ENCODE data around the gene C13orf46.

Gene C13orf46

DNA sequence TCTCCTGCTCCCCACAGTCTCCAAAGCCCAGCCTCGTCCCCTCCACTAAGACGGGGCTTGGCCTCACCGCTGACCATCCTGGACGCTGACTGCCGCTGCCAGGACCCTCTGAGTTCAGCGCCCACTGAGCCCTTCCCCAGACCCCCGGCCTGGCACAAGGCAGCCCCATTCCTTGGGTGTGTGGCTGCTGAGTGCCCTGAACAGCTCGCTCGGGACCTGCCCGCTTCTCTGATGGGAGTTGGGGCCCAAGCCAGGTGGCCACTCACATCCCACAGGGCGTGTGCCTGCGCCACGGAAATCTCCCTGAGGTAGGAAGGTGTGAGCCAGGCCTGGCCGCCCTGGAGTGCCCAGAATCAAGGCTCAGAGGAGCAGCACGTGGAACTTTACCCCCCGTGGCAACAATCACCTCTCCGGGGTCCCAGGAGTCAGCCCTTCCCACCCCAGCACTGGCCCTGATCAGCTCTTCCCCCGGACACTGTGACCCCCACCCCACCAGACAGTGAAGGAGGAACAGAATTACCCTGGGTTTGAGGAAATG, 20.8 kb downstream of the C13orf46 start:
- no peak for DNase-seq

DNA sequence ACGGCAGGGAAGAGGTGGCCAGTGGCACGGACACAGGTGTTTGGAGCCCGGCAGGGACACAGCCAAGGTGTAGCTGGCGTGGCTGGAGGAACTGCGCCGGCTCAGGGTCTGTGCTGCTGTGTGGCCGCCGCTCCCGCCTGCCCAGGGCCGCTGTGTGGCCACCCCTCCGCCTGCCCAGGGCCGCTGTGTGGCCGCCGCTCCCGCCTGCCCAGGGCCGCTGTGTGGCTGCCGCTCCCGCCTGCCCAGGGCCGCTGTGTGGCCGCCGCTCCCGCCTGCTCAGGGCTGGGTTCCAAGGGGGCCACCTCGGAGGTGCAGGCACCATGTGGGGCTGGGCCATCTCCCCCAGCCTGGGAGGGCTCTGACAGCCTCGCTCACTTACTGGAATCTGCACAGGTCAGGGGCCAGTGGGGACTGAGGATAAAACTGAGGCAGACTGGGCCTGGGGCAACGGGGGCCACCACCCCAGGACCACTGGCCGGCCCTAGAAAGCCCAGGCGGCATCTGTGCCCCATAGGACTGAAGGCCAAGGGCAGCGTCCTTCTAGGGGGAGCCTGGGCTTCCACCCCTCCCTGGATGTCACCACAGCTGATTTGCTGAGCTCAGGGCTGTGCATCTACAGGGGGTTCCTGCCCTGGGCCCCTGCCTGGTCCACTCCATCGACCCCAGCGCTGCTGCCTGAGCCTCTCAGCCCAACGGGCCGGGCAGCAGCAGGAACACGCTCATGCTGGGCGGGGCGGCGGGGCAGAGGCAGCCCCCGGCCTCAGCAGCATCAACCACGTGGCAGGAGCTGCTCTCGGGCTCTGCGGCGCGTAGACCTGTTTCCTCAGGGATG, 21.5 kb downstream of the C13orf46 start:
- no peak for DNase-seq

DNA sequence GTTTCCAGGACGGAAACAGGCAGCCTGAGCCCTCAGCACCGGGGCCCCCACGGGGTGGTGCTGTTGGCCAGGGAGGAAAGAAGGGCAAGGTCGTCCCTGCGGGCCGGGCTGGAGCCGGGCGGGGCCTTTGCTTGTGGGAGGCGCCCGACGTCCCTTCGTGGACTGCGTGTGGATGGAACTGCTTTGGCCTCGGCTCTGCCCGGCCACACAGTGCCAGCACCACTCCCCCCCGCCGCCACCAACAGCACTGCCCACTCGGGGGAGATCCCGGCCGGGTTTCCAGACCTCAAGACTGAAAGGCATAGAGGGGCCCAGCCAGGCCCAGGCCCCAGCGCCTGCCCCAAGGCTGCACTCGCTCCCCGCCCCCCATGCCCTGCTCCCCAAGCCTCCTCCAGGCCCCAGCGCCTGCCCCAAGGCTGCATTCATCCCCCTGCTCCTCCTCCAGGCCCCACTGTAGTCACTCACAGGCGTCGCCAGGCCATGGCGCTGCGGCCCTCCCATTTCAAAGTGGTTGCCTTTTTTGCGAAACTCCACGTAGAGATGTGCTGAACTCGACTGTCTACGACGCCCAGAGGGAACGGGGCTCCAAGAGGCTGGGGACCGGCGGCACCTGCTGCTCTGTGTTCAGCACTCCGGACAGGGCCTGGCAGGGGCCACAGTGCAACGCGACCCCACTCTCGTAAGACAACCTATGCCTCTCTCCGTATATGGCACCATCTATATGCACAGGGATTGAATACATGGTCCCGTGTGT, 22.5 kb downstream of the C13orf46 start:
- no peak for DNase-seq

DNA sequence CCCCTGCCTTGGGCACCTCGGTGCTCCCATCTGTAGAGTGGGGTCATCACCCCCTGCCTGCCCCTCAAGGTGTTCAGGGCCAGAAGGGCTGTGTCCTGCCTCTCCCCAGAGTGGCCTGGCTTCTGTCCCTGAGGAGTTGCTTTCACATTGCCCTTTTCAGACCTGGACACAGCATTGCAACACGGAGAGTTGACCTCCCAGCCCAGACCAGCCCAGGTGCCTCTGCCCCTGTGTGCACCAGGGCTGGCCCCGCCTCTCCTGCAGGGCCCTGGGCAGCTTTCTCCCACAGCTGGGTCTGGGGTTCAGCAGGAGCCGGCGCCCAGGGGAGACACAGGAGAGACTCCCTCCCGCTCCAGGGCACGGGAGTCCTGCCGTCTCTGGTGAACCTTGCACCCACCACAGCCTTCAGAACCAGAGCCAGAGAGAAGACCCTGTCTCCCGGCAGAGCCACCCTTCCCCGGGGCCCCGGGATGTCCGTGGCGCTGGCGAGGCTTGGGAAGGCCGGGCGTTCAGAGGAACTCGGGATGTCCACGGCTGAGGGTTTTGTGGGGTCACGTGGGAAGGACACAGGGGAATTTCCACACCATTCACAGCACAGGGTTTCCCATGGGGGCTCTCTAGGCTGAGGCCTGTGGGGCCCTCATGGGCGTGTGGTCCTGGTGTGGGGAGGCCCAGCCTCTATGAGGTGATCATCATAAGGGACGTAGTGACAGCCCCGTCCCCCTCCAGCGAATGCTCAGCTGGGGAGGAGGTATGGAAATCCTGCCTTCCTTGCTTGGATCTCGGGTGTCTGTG, 23.2 kb downstream of the C13orf46 start:
- DNase-seq = no peak

DNA sequence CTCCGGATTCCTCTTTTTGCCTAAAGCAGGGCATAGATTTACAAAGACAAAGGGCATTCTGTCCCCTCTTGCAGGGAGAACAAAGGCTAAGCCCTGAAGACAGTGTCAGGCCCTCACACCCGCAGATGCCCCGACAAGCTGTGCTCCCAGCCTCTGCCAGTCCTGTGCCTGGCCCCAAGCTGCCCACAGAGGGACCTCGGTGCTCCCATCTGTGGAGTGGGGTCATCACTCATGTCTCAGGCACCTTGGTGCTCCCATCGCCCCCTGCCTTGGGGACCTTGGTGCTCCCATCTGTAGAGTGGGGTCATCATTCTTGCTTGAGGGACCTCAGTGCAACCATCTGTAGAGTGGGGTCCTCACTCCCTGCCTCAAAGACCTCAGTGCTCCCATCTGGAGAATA, 24.3 kb downstream of the C13orf46 start:
- DNase-seq = no peak

DNA sequence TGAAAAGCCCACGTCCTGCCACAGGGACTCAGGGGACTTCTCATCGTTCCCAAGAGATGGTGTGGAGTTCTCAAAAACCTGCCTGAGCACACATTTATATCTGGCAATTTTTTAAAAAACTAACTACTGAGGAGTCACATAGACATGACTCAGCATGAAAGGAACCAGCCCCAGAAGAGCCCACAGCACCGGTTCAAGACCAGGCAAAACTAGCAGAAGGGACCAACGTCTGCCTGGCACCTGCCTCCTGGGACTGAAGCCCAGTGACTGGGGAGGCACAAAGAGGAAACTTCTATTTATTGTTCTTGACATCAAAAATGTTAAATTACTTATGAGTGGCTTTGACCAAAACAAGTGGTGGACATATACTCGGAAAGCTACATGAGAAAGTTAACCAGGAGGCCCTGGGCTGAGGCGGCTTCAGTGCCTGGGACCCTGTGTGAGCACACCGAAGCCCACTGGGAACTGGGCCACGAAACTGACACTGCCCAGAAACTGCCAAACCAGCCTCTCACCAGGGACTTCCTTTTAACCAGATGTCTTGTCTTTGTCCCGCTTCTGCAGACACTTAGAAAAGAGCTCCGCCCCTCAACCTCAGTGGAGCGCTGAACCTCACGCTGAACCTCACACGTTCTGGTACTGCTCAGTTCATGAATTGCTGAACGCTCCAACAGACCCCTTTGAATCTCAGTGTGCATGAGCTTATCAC, 25.7 kb downstream of the C13orf46 start:
- DNase-seq = no peak

DNA sequence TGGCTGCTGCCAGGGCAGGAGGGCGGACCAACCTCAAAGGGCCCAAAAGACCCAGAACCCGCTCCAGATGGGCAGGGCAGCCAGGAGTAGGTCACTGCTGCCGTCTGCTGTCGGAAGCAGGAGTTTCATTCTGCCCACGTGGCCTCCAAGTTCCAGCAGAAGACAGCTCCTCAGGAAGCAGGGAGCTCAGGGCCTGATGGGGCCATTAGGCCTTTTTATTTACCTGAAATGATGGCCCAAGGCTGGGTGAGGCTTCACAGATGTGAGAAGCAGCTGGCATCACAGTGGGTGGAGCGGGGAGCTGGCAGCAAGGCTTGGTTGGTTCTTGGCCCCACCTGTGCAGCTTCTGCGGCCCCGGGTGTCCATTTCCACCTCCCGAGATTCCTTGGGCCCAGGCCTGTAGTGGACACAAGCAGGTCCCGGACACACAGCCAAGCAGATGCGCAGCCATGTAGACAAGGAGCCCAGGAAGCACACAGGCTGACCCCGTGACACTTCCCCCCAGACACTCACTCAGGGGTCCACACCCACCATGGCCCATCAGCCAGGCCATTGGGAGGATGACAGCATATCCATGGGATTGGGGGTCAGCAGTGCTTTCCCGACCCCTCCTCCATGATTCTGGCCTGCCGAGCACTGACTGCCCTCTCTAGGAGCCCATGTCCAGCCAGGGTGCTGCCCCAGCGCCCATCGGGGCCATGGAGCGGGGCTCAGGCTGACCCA, 26.4 kb downstream of the C13orf46 start:
- DNase-seq = no peak

DNA sequence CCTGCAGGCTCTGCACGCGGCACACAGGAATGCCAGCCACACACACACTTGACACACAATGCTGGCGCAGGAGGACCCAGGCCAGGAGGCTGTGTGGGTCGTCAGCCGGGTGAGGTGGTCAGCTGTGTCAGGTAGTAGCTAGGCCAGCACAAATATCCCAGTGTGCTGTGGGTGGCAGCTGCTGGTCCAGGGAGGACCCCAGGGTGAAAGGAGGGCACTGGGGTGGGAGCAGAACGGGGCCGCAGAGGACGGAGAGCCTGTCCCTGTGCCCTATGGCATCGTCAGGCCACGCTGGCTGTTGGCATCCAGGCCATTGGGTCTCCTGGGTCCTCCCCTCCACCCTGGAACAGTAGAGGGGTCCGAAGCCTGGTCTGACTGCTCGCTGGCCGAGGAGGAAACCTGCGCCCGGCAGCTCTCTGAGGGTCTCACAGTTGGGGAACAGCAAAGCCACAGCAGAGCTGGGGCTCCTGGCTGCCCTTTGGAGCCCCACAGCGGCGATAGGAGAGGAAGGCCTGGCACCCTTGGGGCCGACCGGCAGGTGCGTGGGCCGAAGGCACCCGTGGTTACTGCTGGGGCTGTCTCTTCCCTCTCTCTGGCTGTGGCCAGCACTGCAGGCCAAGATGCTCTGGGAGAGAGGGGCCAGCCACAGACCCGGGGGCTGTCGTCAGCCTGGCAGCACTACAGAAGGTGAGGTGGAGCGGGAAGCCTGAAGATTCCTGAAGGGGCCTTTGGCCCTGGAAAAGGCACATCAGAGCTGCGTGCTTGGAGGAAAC, 27.3 kb downstream of the C13orf46 start:
- no peak for DNase-seq

DNA sequence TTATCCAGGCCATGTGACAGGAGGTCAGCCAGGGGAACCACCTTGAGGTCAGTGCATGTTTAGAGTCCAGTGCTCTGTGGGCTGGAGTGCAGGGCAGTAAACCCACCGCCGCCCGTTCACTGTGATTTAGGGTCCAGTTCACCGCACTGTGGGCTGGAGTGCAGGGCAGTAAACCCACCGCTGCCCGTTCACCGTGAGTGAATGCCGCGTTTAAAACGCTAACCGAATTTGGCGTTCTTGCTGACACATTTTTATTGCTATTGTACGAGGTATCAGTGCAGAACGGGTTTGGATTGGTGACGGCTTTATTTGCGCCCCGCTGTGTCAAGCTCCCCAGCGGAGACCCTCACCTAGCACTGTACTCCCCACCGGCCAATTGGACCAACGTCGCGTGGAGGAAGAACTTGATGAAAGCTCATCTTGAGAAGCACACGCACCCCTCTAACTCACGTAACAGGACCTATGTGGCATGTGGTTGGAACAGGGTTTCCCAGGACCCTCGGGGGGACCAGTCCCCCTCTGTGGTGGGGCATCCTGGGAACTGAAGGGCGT, 27.9 kb downstream of the C13orf46 start:
- no peak for DNase-seq

DNA sequence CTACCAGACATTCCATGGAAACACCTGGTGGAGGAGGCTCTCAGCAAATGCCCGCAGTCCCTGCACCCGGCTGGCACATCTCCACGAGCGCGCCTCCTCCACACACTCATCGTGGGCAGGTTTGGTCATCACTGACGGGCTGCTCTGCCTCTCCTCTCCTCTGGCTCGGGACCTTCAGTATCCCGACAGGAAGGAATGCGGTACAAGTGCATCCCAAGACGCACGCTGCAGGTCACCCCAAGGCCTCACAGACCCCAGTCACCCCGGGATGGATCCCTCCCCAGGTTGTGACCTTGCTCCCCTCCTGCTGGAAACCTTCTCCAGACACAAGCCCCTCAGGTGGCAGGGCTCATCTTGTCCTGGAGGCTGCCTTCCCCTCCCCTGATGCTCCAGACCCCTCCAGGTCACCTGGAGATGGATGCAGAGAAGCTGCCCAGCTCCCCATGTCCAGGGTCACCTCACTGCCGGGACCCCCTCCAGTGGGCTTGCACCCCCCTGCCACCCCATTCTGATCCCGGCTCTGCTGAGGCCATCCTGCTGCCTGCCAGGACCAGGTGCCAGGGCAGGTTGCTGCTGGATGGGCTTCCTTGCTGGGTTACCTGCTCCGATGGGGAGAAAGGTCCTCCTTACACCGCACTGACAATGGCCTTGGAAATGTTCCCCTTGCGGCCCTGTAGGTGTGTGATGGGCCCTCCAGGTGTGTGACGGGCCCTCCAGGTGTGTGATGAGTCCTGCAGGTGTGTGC, 29.9 kb downstream of the C13orf46 start:
- DNase-seq = no peak

DNA sequence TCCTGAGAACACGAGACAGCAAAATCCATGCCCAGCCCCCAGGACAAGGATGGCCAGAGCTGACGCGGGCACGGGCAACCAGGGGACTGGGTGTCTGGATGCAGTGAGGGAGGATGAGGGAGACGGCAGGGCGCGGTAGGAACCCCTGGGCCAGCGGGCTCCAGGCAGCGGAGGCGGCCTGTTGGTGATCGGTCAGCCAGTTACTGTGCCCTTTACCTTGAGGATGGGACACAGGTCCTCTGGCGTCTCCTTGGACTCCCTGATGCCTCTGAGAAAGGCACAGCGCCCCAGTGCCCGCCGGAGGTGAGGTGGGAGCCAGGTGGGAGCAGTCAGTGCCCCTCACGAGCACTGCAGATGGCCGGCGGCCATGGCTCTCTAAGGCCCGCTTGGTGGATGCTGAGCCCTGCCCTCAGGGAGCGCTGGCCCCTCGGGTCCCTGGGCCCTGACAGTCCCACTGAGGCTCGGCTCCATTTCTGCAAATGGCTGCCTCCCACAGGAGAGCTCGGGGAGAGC, 31.2 kb downstream of the C13orf46 start:
- no peak for DNase-seq

DNA sequence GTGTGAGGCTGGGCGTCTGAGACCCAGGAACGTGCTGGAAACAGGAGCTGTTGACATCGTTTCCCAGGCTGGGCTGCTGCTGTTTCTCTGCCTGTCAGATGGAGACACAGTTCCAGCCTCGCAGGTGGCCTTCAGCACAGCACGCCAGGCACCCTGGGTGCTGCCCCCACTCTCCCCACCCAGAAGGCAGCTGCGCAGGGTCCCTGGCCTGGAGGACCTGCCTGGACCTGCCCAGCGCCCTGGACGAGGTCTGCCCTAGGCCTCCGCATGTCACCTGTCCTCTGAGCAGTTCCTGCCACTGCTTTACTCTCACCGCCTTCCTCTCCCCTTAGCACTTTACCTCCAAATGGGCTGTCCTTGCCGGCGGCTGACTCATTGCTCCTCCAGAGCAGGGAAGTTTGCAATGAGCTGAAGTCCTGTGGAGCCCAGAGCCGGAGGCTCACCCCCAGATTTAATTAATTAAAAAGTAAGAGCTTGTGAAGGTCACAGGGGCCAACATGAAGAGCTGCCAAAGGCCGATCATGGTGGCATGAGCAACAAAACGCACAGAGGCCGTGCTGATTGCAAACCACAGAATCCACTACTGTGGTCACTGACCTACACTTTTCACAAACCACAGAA, 32.2 kb downstream of the C13orf46 start:
- no peak for DNase-seq

DNA sequence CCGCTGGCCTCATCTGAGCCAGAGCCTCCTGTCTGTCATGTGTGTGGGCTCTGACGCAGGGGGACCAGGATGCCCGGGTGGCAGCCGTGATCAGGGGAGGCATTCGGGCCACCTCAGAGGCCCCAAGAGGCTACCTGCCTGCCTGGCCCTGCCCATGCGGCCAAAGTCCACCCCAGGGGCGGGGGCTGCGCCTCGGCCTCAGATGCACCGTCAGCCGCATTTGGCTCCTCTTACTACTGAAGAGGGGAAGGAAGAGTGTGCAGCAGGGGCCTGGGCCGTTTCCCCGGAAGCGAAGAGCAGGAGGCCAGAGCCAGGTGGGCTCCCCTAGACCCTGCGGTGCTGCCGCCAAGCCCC, 34.0 kb downstream of the C13orf46 start:
- DNase-seq = no peak

DNA sequence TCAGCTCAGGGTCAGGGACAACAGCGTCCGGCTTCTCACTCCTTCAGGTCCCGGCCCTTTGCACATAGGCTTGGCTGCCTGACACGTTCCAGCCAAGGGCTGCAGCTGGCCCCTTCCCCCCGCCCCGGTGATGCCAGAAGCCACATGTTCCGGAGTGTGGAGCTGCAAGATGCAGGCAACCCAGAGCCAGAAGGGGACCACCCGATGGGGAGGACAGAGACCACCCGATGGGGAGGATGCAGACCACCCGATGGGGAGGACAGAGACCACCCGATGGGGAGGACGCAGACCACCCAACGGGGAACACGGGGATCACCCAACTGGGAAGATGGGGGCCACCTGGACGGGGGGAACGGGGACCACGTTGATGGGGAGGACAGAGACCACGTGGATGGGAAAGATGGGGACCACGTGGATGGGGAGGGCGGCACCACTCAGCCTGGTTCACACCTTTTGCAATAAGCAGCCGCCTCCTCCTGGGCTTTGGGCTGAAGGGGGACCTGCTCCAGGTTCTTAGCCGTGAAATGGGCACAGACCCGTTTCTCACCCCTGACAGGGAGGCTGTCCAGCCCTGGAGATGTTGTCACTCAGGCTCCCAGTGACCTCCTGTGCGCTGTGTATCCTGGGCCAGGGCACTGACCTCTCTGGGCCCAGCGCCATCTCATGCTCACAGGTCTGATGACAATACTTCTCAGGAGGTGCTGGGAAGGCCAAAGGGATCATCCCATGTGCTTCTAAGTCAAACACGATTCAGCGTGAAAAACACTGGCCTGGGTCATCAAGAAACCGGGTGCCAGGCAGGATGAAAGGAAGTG, 34.5 kb downstream of the C13orf46 start:
- DNase-seq = no peak

DNA sequence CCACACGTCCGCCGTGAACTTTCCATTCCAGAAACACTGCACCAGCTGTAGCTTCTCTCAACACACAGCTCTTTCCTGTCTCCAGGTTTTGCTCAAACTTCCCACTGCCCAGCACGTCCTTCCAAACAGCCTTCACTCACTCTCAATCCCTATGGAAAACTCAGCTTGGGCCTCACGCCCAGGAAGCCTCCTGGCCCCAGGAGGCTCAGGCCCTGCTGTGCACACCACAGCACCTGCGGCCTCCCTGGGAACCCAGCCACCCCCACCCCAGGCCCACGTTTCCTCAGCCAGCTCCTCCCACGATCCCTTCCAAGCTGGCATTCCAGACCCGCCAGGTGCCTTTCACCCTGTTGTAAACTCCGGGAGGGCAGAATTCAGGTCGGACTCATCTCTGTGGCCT, 35.2 kb downstream of the C13orf46 start:
- DNase-seq = no peak

DNA sequence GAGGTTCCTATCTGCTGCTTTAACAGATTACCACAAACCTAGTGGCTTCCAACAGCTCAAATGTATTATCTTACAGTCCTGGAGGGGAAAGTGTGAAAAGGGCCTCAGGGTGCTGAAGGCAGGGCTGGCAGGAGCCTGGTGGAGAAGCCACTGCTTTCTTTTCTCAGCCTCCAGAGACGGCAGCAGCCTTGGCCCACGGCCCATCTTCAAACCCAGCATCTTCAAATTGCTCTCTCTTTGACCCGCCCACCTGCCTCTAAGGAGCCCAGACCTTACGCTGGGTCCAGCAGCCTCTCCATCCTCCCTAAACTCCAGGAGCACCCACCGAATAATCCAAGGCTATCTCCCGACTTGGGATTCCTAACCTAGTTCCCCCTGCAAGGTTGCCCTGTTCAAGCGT, 35.6 kb downstream of the C13orf46 start:
- DNase-seq = no peak

DNA sequence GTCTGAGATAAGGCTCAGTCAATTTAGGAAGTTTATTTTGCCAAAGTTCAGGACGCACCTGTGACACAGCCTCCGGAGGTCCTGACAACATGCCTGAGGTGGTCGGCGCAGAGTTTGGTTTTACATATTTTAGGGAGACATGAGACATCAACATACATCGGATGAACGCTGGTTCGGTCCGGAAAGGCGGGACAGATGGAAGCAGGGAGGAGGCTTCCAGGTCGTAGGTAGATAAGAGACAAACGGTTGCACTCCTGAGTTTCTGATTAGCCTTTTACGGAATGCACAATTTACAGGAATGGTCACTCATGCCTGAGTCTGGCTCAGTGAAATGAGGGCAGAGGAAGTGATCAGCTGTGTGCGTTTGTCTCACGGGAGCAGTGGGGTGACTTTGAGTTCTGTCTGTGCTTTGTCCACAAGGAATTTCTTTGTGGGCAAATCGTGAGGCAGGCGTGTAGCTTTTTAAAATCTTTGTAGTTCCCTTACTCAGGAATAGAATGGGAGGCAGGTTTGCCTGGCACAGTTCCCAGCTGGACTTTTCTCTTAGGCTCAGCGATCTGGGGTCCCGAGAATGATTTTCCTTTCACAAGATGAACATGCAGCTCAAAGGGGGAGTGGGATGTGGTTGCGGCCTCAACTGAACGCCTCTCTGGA, 36.2 kb downstream of the C13orf46 start:
- DNase-seq = no peak

DNA sequence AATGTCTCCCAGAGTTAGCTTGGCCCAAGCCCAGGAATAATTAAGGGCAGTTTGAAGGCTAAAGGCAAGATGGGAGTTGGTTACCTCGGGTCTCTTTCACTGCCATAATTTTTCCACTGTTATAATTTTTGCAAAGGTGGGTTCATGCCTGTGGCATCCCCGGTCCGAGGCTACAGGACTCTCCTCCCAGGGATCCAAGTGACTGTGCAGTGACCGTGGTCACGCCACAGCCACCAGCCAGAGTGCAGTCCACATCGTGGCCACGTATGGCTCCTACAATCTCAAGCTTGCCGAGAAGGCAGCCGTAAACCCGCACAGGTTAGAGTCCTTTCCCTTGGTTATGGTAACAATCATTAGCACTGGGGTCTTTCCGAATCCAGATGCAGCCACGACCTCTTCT, 36.8 kb downstream of the C13orf46 start:
- DNase-seq = no peak
